ENCODE data around the gene ATRNL1. TPM values are rescaled to one million over a fixed set of nuclear protein-coding genes. Genes with fewer than 3 reads are reported as not detected.

The ATRNL1 gene
- total RNA-seq, 1 donor from 2014 or later: 16.4 TPM

Other genes with a start within 250 kb of the ATRNL1 start
- gene TRUB1, start 155.2 kb upstream of the ATRNL1 start, total RNA-seq (ENCODE audit: low replicate concordance): 27.2 and 41.9 TPM in 2 replicates